Gastroesophageal sphincter (tissue), 3 donors: ENCODE data around the gene COQ10A.

ENCODE experiments used
- CTCF ChIP-seq, 4 experiments: fragments of 200-600 bp in 2 of 4; fragments of 450-650 bp in 2 of 4; sonication (generic) in 1 of 4; IDR thresholded peaks; one replicate each; pipeline ENCODE4 v1.5.1; 2017 to 2019; ENCODE audit warnings: antibody characterized with exemption in 4 of 4, mild to moderate bottlenecking in 2 of 4, moderate library complexity in 2 of 4
- EP300 ChIP-seq: sonication (generic); formaldehyde crosslinking; IDR thresholded peaks from one replicate; pipeline ENCODE4 v1.6.1; 2017; ENCODE audit warnings: antibody characterized with exemption, mild to moderate bottlenecking
- POLR2A ChIP-seq, 2 donors: fragments of 450-650 bp; IDR thresholded peaks; one replicate each; pipeline ENCODE4 v1.6.1; 2017; ENCODE audit warnings: antibody characterized with exemption in 2 of 2, mild to moderate bottlenecking in 2 of 2, moderate library complexity in 1 of 2
- POLR2AphosphoS5 ChIP-seq: sonication (generic); formaldehyde crosslinking; IDR thresholded peaks from one replicate; pipeline ENCODE4 v1.6.1; 2017; ENCODE audit warnings: antibody characterized with exemption

- no peak for TF ChIP-seq CTCF (IDR thresholded peaks at IDR 0.05)
- TF ChIP-seq POLR2A (IDR thresholded peaks at IDR 0.05), result no peak
- peak; percentile 65 for TF ChIP-seq POLR2AphosphoS5
- TF ChIP-seq EP300, result no peak
Measured at GRCh38 chr12:56221232-56221756, 45.4 kb upstream of the COQ10A start.
